IMR-90 (cell line): ENCODE results near the gene IFT57.

Source experiments
- BHLHE40 ChIP-seq: fragments of 150-350 bp; IDR thresholded peaks from 2 replicates; pipeline ENCODE4 v1.6.1; 2016; ENCODE audit warnings: mild to moderate bottlenecking, low read depth, low read length
- CHD1 ChIP-seq: IDR thresholded peaks from 2 replicates; pipeline ENCODE4 v1.6.1; 2012; ENCODE audit warnings: low read depth, low read length, improper control_type of control experiment
- MAFK ChIP-seq: IDR thresholded peaks from 2 replicates; pipeline ENCODE4 v1.6.1; 2012; ENCODE audit warnings: low read depth, low read length, improper control_type of control experiment
- MXI1 ChIP-seq: IDR thresholded peaks from 2 replicates; pipeline ENCODE4 v1.6.1; 2012; ENCODE audit warnings: low read depth, mild to moderate bottlenecking, low read length, moderate library complexity, borderline replicate concordance
- POLR2A ChIP-seq: IDR thresholded peaks from 2 replicates; pipeline ENCODE4 v1.6.1; 2012; ENCODE audit warnings: mild to moderate bottlenecking, low read depth, low read length
- RAD21 ChIP-seq: IDR thresholded peaks from 2 replicates; pipeline ENCODE4 v1.6.1; 2012; ENCODE audit warnings: low read length, improper control_type of control experiment
- RCOR1 ChIP-seq: IDR thresholded peaks from 2 replicates; pipeline ENCODE4 v1.6.1; 2012; ENCODE audit warnings: mild to moderate bottlenecking, low read length, improper control_type of control experiment; ENCODE audit not compliant: insufficient replicate concordance
- RFX5 ChIP-seq: IDR thresholded peaks from 2 replicates; pipeline ENCODE4 v1.8.0; 2012; ENCODE audit warnings: low read depth, mild to moderate bottlenecking, low read length, moderate library complexity
- SMC3 ChIP-seq: fragments of 150-350 bp; IDR thresholded peaks from 2 replicates; pipeline ENCODE4 v1.6.1; 2016; ENCODE audit warnings: low read depth, mild to moderate bottlenecking, antibody characterized with exemption, low read length, moderate library complexity
- TF ChIP-seq, protein P1 (sequence below): conservative IDR thresholded peaks from 2 replicates; pipeline ENCODE4 v1.5.1; 2012; ENCODE audit warnings: mild to moderate bottlenecking, low read depth, low read length, improper control_type of control experiment
- TF ChIP-seq, protein P2 (sequence below): fragments of 150-350 bp; IDR thresholded peaks from 2 replicates; pipeline ENCODE4 v1.6.1; 2017; ENCODE audit warnings: mild to moderate bottlenecking, antibody characterized with exemption, low read length, low read depth
- TF ChIP-seq, protein P3 (sequence below): fragments of 150-350 bp; IDR thresholded peaks from 2 replicates; pipeline ENCODE4 v1.6.1; 2016; ENCODE audit warnings: low read depth, mild to moderate bottlenecking, low read length, moderate library complexity, borderline replicate concordance

DNA sequence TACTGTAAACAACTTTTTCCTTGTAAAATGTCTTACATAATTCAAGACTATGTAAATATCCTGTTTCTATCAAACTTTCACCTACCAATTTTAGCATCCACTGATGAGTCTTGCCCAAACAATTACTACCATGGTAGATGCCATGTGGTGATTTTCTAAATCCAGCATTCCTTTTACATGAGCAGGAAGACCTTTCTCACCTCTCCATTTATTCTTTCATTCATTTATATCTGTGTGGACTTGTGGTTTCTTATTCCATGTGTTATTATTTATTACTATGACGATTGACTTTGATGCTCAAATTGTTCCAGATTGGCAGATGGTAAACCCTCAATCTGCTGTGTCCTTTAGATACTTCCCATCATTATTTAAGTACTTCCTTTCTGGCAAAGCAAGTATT is 62.4 kb downstream of the IFT57 start:
- TF ChIP-seq, protein P1, sequence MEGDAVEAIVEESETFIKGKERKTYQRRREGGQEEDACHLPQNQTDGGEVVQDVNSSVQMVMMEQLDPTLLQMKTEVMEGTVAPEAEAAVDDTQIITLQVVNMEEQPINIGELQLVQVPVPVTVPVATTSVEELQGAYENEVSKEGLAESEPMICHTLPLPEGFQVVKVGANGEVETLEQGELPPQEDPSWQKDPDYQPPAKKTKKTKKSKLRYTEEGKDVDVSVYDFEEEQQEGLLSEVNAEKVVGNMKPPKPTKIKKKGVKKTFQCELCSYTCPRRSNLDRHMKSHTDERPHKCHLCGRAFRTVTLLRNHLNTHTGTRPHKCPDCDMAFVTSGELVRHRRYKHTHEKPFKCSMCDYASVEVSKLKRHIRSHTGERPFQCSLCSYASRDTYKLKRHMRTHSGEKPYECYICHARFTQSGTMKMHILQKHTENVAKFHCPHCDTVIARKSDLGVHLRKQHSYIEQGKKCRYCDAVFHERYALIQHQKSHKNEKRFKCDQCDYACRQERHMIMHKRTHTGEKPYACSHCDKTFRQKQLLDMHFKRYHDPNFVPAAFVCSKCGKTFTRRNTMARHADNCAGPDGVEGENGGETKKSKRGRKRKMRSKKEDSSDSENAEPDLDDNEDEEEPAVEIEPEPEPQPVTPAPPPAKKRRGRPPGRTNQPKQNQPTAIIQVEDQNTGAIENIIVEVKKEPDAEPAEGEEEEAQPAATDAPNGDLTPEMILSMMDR: no peak
- TF ChIP-seq RAD21 (no peak), RFX5 (no peak), SMC3 (no peak), POLR2A (no peak), RCOR1 (no peak), MAFK (no peak), CHD1 (no peak), MXI1 (no peak), BHLHE40 (no peak)
- TF ChIP-seq, protein P2, sequence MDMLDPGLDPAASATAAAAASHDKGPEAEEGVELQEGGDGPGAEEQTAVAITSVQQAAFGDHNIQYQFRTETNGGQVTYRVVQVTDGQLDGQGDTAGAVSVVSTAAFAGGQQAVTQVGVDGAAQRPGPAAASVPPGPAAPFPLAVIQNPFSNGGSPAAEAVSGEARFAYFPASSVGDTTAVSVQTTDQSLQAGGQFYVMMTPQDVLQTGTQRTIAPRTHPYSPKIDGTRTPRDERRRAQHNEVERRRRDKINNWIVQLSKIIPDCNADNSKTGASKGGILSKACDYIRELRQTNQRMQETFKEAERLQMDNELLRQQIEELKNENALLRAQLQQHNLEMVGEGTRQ: no peak
- TF ChIP-seq, protein P3, sequence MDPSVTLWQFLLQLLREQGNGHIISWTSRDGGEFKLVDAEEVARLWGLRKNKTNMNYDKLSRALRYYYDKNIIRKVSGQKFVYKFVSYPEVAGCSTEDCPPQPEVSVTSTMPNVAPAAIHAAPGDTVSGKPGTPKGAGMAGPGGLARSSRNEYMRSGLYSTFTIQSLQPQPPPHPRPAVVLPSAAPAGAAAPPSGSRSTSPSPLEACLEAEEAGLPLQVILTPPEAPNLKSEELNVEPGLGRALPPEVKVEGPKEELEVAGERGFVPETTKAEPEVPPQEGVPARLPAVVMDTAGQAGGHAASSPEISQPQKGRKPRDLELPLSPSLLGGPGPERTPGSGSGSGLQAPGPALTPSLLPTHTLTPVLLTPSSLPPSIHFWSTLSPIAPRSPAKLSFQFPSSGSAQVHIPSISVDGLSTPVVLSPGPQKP: no peak
